SW480 (cell line): ENCODE data around the gene C1QTNF1.
A peak's percentile ranks its signal among the peaks of the same experiment; 100 is the strongest.
"Not testable (repeated sequence)": the region's sequence is repeated elsewhere in the genome, so short reads cannot be mapped to it uniquely, and the experiment has no call there.

Source experiments
- DNase-seq: peaks from one replicate; pipeline ENCODE4 v3.0.0-alpha.2; 2016; ENCODE audit warnings: low spot score

Gene C1QTNF1

GRCh38 chr17:79023180-79023705 lies 726 bp upstream of the C1QTNF1 start:
- DNase-seq: no peak

GRCh38 chr17:79024901-79025737 lies 1.1 kb downstream of the C1QTNF1 start:
- DNase-seq: peak; percentile 38

DNA sequence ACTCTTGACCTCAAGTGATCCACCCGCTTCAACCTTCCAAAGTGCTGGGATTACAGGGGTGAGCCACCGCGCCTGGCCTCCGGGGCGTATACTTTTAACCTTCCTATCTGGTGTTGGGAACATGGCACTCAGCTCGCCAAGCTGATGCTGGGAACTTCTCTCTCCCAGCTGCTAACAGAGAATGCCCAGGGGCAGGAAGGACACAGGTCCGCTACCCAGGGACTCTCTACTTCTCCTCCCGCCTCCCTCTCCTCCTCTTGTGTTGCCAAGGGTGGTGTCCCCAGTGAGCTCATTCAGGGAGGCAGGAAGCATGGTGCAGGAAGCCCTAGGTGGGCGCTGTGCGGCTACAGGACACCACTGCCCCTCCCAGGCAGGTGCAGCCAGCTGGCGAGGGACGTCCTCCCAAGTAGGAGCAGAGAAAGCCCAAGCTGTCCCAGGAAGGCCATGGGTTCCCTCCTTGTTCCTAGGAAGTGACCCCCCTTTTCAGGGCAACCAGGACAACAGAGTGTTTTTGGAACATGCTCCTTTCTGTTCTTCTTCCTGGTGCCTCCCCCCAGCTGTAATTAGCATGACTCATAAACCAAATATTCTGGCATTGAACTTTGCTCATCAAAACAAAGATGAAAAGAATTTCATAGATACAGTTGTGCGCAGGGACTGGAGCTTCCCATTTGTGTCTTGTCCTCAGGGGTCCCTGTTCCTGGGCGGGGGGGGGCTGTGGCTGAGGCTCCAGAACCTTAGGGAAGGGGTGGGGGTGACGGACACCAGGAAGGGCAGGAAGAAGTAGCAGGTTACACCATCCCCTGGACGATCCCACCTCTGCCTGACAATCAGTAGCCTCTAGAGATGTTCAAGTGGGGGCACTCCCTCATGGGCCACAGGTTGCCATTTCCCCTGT lies 2.7 kb downstream of the C1QTNF1 start:
- peak; percentile 97 for DNase-seq

DNA sequence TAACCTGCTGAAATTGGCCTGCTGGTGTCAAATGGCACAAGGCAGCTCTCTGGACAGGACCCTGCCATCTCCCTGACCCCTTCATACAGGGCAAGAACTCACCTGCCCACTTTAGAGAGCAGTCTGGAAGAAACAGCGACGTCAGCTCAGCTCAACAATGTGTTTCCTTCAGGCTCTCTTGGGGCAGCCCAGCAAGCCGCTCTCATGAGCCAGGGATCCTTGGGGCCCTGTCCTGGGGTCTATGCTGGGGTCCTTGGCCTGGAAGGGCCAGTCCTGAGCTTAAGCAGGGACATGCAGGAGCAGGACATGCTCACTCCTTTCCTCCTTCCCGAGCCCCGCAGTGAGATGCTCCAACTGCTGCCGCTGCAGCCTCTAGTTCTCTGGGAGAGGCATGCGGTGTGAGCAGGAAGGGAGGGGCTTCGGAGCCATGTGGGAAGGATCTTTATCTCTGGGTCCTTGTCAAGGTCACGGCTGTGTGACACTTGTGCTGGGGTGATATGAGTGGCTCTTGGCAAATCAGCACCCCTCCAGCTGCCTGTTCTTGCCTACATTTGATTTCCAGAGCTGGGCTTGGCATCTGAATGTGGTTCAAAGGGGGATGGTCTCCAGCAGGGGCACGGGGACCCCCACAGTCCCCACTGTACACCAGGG lies 3.4 kb downstream of the C1QTNF1 start:
- DNase-seq: peak; percentile 81

GRCh38 chr17:79027925-79028491 lies 4.0 kb downstream of the C1QTNF1 start:
- DNase-seq: peak; percentile 39

DNA sequence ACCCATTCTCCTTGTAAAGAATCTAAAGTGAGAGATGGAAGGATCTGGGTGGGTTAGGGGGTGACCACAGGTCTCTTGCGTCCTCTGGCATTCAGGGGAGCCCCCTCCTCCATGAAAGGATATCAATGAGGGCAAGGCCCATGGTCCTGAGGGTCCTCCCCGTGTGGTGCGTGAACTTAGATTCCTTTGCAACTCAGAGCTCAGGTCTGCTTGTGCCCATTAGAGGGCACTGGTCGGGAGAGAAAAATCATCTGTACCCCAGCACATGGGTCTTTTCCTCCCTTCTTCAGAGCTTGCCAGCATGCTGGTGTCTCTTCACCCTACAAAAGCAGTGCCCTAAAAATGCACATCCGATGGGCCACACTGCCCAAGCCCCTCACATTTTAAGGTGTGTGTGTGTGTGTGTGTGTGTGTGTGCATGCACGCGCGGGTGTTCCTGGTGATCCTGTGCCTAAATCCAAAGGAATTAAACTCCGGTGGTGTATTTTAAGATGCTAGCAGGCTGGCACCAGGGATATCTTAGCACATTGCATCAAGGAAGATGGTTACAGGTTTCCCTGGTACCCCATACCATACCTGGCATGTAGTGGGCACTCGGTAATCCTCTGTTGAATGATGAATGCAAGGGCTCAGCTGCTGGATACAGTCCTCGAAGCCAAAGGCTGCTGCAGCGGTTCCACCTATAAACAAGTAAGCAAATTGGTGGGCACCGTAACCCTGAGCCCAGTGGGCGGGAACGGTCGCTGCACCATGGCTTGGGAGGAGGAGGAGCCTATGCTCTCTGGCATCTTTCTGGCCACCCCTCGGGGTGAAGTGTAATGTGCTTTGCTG lies 4.7 kb downstream of the C1QTNF1 start:
- DNase-seq: peak; percentile 42

GRCh38 chr17:79029327-79030009 lies 5.5 kb downstream of the C1QTNF1 start:
- DNase-seq: no peak

GRCh38 chr17:79030636-79031035 lies 6.7 kb downstream of the C1QTNF1 start:
- not testable (repeated sequence) for DNase-seq

GRCh38 chr17:79031996-79032875 lies 8.3 kb downstream of the C1QTNF1 start:
- DNase-seq: no peak

GRCh38 chr17:79033046-79033616 lies 9.2 kb downstream of the C1QTNF1 start:
- DNase-seq: no peak

DNA sequence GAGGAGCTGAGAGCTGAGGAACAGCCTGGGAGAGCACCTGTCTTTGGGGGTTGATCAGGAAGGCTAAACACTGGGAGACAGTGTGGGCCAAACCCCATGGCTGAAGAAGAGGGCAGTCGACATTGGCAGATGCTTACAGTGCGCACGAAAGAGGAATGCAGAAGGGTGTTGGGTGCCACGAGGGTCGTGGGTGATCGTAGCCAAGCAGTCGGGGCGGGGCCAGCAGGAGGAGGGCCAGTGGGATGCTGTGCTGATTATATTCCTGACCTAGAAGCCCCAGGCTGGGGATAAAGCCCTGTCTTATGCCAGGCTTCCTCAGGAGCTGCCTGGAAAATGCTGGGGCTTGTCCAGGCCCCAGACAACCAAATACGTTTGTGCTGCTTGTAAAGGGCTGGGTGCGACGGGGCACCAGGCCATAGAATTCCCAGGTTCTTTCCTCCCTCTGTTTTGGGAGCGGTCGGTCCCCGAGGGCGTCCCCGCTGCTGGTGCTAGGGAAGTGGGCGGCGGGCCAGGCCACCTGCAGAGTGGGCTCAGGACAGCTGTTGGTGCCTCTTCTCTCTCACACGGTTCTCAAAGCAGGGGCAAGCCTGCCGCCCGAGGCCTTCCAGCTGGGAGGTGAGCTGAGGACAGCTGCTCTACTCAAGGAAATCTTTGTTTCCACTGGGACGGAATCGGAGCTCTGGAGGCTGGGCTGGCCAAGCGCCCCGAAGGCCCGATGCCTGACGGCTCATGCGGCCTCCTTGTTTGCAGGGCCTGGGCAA lies 10.0 kb downstream of the C1QTNF1 start:
- no peak for DNase-seq

- no peak for DNase-seq
Observed at GRCh38 chr17:79034931-79035485, 11.0 kb downstream of the C1QTNF1 start.

DNA sequence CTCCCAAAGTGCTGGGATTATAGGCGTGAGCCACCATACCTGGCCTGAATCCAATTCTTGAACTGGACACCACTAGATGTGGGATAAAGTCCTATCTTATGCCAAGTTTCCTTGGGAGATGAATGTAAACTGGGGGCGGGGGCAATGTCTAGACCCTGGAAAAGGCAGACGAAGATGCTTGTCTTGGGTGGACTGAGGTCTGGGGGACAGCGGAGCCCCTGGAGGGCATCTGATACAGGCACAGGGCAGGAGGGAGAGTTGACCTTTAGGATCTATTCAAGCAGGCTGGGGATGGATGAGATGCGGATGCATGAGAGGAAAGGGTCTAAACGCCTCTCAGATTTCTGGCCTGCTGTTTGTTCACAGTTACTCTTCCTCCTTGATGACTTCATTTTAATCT lies 11.7 kb downstream of the C1QTNF1 start:
- DNase-seq: no peak

- no peak for DNase-seq
Observed at GRCh38 chr17:79036181-79036580, 12.2 kb downstream of the C1QTNF1 start.

GRCh38 chr17:79036596-79036995 lies 12.6 kb downstream of the C1QTNF1 start:
- DNase-seq: peak; percentile 60

DNA sequence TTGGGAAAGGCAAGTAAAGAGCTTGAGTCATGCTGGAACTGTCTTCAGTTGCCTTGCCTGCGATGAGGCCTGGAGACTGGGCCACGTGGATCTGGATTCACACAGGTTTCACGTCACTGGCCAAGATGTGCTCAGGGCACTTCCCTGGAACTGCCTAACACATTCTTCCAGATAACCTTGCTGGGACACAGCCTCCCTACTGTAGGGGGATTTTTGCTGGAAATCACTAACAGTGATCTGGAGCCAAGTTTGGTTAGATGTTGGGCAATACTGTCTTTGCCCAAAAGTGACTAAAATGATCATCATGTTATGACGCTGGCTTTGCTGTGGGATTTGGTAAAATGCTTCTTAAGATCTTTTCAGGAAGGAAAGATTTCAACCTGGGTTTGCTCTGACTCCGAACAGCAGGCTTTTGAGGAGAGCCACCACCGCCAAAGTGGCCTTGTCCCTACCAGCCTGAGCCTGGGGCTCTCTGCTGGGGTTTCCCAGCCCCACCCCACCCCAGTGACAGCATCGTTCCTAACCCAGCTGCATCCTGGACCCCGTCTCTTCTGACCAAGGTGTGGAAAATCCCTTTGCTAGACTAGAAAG lies 14.7 kb downstream of the C1QTNF1 start:
- no peak for DNase-seq

GRCh38 chr17:79039171-79039570 lies 15.2 kb downstream of the C1QTNF1 start:
- DNase-seq: no peak
